OCI-LY1 (cell line): Measurements from ENCODE around the gene SCLY.

Experiments
- H2AFZ ChIP-seq: fragments of 200-600 bp; sonication (generic), shearing (Covaris generic); 2 replicates; pipeline ENCODE4 v1.6.0; 2014; ENCODE audit warnings: antibody characterized with exemption, mild to moderate bottlenecking, low read length
- H3F3A ChIP-seq: fragments of 200-600 bp; sonication (generic), shearing (Covaris generic); 2 replicates; pipeline ENCODE4 v1.6.0; 2014; ENCODE audit warnings: mild to moderate bottlenecking, antibody characterized with exemption, low read length, moderate library complexity; ENCODE audit not compliant: insufficient read depth
- H3K27ac ChIP-seq: fragments of 200-600 bp; sonication (generic); 2 replicates; pipeline ENCODE4 v1.5.1; 2014; ENCODE audit warnings: low read length, mixed run types, mild to moderate bottlenecking, low read depth; ENCODE audit not compliant: poor library complexity, severe bottlenecking
- H3K27me3 ChIP-seq: fragments of 200-600 bp; sonication (generic); 2 replicates; pipeline ENCODE4 v1.6.0; 2014; ENCODE audit warnings: antibody characterized with exemption, mild to moderate bottlenecking, low read length, moderate library complexity; ENCODE audit not compliant: insufficient read depth
- H3K36me3 ChIP-seq: fragments of 200-600 bp; sonication (generic); 2 replicates; pipeline ENCODE4 v1.6.1; 2014; ENCODE audit warnings: mild to moderate bottlenecking, antibody characterized with exemption, low read length, moderate library complexity, mixed read lengths; ENCODE audit not compliant: insufficient read depth
- H3K4me1 ChIP-seq: fragments of 200-600 bp; sonication (generic); 2 replicates; pipeline ENCODE4 v1.5.1; 2014; ENCODE audit warnings: mild to moderate bottlenecking, low read length, moderate library complexity; ENCODE audit not compliant: insufficient read depth, severe bottlenecking
- H3K4me2 ChIP-seq: fragments of 200-600 bp; sonication (generic), shearing (Covaris generic); 2 replicates; pipeline ENCODE4 v1.6.1; 2014; ENCODE audit warnings: low read length
- H3K4me3 ChIP-seq: fragments of 200-600 bp; sonication (generic); 2 replicates; pipeline ENCODE4 v1.5.1; 2014; ENCODE audit warnings: low read length, low read depth, mild to moderate bottlenecking, mixed read lengths; ENCODE audit not compliant: poor library complexity, severe bottlenecking
- H3K79me2 ChIP-seq: fragments of 200-600 bp; shearing (Covaris generic); 2 replicates; pipeline ENCODE4 v1.6.1; 2016; ENCODE audit warnings: mixed run types, low read length, mixed read lengths; ENCODE audit not compliant: insufficient read depth
- H3K9ac ChIP-seq: fragments of 200-600 bp; sonication (generic), shearing (Covaris generic); 2 replicates; pipeline ENCODE4 v1.6.1; 2014; ENCODE audit warnings: mild to moderate bottlenecking, low read length, mixed read lengths
- H3K9me2 ChIP-seq: fragments of 200-600 bp; sonication (generic), shearing (Covaris generic); 2 replicates; pipeline ENCODE4 v1.6.1; 2014; ENCODE audit warnings: low read depth, mild to moderate bottlenecking, low read length, mixed read lengths
- H3K9me3 ChIP-seq: fragments of 200-600 bp; shearing (Covaris generic); 2 replicates; pipeline ENCODE4 v1.6.1; 2014; ENCODE audit warnings: low read length, mixed read lengths
- H4K20me1 ChIP-seq: fragments of 200-600 bp; sonication (generic), shearing (Covaris generic); 2 replicates; pipeline ENCODE4 v1.6.0; 2016; ENCODE audit warnings: mild to moderate bottlenecking, low read length; ENCODE audit not compliant: insufficient read depth
- EZH2 ChIP-seq: fragments of 200-600 bp; sonication (generic), shearing (Covaris generic); IDR thresholded peaks from 2 replicates; pipeline ENCODE4 v1.8.0; 2017; ENCODE audit warnings: borderline replicate concordance, mixed run types, mild to moderate bottlenecking, antibody characterized with exemption, low read length, moderate library complexity, mixed read lengths
- TF ChIP-seq, protein P1 (sequence below): fragments of 200-600 bp; sonication (generic), shearing (Covaris generic); IDR thresholded peaks from 2 replicates; pipeline ENCODE4 v1.5.1; 2017; ENCODE audit warnings: mild to moderate bottlenecking, antibody characterized with exemption, low read length, moderate library complexity, mixed read lengths

The SCLY gene

DNA sequence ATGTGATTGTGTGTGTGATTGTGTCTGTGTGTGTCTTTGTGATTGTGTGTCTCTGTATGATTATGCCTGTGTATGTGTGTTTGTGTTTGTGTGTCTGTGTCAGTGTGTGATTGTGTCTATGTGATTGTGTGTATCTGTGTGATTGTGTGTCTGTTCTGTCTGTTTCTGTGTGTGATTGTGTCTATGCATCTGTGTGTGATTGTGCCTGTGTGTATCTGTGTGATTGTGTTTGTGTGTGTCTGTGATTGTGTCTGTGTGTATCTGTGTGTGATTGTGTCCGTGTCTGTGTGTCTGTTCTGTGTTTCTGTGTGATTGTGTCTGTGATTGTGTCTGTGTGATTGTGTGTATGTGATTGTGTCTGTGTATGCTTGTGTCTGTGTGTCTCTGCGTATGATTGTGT is 65.5 kb downstream of the SCLY start:
- H3K4me1 ChIP-seq: no peaks in the 10 kb centered on the region
- no peaks in the 10 kb centered on the region for H3K79me2 ChIP-seq
- H3K27me3 ChIP-seq: peaks cover 5% of the 10 kb centered on the region; the same call in 1 of the 2 replicates
- TF ChIP-seq, protein P1, sequence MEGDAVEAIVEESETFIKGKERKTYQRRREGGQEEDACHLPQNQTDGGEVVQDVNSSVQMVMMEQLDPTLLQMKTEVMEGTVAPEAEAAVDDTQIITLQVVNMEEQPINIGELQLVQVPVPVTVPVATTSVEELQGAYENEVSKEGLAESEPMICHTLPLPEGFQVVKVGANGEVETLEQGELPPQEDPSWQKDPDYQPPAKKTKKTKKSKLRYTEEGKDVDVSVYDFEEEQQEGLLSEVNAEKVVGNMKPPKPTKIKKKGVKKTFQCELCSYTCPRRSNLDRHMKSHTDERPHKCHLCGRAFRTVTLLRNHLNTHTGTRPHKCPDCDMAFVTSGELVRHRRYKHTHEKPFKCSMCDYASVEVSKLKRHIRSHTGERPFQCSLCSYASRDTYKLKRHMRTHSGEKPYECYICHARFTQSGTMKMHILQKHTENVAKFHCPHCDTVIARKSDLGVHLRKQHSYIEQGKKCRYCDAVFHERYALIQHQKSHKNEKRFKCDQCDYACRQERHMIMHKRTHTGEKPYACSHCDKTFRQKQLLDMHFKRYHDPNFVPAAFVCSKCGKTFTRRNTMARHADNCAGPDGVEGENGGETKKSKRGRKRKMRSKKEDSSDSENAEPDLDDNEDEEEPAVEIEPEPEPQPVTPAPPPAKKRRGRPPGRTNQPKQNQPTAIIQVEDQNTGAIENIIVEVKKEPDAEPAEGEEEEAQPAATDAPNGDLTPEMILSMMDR: no peak
- TF ChIP-seq EZH2: no peak
- no peaks in the 10 kb centered on the region for H3F3A ChIP-seq
- H3K9me3 ChIP-seq: no peaks in the 10 kb centered on the region
- H3K27ac ChIP-seq: no peak overlapping the region
- no peak overlapping the region for H3K4me3 ChIP-seq
- H3K36me3 ChIP-seq: no peaks in the 10 kb centered on the region
- no peak overlapping the region for H2AFZ ChIP-seq
- no peak overlapping the region for H3K4me2 ChIP-seq
- H3K9me2 ChIP-seq: no peaks in the 10 kb centered on the region
- H3K9ac ChIP-seq: no peak overlapping the region
- no peaks in the 10 kb centered on the region for H4K20me1 ChIP-seq

DNA sequence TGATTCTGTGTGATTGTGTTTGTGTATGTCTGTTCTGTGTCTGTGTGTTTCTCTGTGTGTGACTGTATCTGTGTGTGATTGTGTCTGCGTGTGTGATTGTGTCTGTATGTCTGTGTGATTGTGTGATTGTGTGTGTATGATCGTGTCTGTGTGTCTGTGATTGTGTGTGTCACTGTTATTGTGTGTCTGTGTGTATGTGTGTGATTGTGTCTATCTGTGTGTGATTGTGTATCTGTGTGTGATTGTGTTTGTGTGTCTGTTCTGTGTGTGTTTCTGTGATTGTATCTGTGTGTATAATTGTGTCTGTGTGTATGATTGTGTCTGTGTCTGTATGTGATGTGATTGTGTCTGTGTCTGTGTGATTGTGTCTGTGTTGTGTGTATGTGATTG is 66.0 kb downstream of the SCLY start:
- no peaks in the 10 kb centered on the region for H3K9me2 ChIP-seq
- no peak overlapping the region for H3K4me3 ChIP-seq
- H3K9me3 ChIP-seq: no peaks in the 10 kb centered on the region
- no peaks in the 10 kb centered on the region for H3K36me3 ChIP-seq
- TF ChIP-seq, protein P1: no peak
- no peaks in the 10 kb centered on the region for H3K4me1 ChIP-seq
- no peaks in the 10 kb centered on the region for H4K20me1 ChIP-seq
- H2AFZ ChIP-seq: no peak overlapping the region
- no peak overlapping the region for H3K4me2 ChIP-seq
- no peaks in the 10 kb centered on the region for H3F3A ChIP-seq
- H3K27me3 ChIP-seq: peaks cover 7% of the 10 kb centered on the region
- no peak overlapping the region for H3K27ac ChIP-seq
- H3K9ac ChIP-seq: no peak overlapping the region
- no peaks in the 10 kb centered on the region for H3K79me2 ChIP-seq

DNA sequence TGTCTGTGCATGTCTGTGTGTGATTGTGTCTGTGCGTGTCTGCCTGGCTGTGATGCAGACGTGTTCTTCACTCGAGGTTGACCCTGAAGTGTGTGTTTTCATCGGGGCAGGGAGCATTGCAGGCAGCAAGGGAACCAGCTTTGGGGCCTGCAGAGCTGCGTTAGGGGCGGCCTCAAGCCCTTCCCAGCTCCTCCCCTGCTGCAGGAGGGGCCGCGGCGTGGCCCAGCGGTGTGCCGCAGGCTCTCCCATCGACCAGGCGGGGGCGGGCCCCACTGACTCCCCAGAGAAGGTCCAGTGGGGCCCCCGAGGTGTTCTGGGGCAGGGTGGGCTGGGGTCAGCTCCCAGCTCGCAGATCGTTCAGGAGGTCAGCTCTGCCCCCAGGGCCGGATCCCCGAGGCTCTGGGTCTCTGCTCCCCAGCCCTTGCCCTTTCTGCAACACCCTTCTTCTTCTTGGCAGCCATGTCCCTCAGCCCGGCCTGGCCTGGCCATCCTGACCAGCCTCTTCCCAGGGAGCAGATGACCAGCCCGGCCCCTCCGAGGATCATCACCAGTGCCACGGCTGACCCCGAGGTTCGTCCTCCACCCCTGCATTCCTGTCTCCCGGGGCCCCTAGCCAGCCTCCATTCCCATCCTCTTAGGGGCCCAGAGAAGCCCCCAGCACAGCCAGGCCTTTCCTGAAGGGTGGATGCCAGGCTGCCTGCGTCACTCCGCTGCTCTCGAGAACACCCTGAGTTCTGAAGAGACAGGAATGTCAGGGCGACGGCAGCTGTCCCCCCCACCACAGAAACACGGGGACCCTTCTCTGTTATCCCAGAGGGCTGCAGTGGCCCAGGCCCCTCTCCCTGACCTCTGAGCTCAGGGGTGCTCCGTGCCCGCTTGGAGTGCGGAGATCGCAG is 66.6 kb downstream of the SCLY start:
- Histone ChIP-seq H3K4me3 (no peak overlapping the region), H3K36me3 (no peaks in the 10 kb centered on the region), H3K27me3 (peaks cover 14% of the 10 kb centered on the region), H3F3A (no peaks in the 10 kb centered on the region), H3K9me3 (no peaks in the 10 kb centered on the region), H3K9me2 (no peaks in the 10 kb centered on the region), H3K4me1 (no peaks in the 10 kb centered on the region), H3K9ac (no peak overlapping the region), H2AFZ (no peak overlapping the region), H3K4me2 (no peak overlapping the region), H3K79me2 (no peaks in the 10 kb centered on the region), H4K20me1 (no peaks in the 10 kb centered on the region), H3K27ac (no peak overlapping the region)
- TF ChIP-seq EZH2: no peak
- TF ChIP-seq, protein P1: no peak
